ENCODE measurements around the gene MLXIP. TPM values are rescaled to one million over a fixed set of nuclear protein-coding genes. Genes with fewer than 3 reads are reported as not detected.

The MLXIP gene
- total and polyA plus RNA-seq, 2 experiments from 2014 or later, result 6.4 to 7.4 TPM

GRCh38 chr12:122158700-122159285, 80.2 kb downstream of the MLXIP start:
- TF ChIP-seq EZH2 (IDR thresholded peaks at IDR 0.05; ENCODE audit: insufficient read depth, poor library complexity, severe bottlenecking) (no peak), EZH2phosphoT487 (IDR thresholded peaks at IDR 0.05; ENCODE audit: insufficient read depth, low read depth) (no peak)
- Histone ChIP-seq H3K9me2 (ENCODE audit: insufficient read depth) (no peaks in the 10 kb centered on the region), H3K4me3 (no peak overlapping the region), H3K79me2 (ENCODE audit: insufficient read depth) (no peaks in the 10 kb centered on the region), H2AFZ (no peak overlapping the region), H3K27me3 (replicated peaks; ENCODE audit: insufficient read depth) (no peaks in the 10 kb centered on the region), H4K20me1 (ENCODE audit: insufficient read depth) (no peaks in the 10 kb centered on the region), H3K36me3 (ENCODE audit: low read depth) (no peaks in the 10 kb centered on the region), H3K27ac (no peak overlapping the region), H3K4me1 (ENCODE audit: insufficient read depth) (no peaks in the 10 kb centered on the region), H3K9me3 (ENCODE audit: low read depth) (no peaks in the 10 kb centered on the region), H3K4me2 (ENCODE audit: unreplicated experiment) (no peak overlapping the region), H3F3A (ENCODE audit: insufficient read depth) (no peaks in the 10 kb centered on the region), H3K9ac (no peak overlapping the region)
- in situ Hi-C loops (cut with MboI), result no loop called here
- no peak for DNase-seq
- WGBS, 2 experiments (ENCODE audit: low coverage in 1 of 2, low lambda C conversion rate in 2 of 2, missing lambda C conversion rate in 2 of 2), result 84% methylated on average over 7 of the region's 7 CpGs

GRCh38 chr12:122159882-122160281, 81.3 kb downstream of the MLXIP start:
- H3K4me3 ChIP-seq, result no peak overlapping the region
- no peak overlapping the region for H2AFZ ChIP-seq
- no peak for DNase-seq
- no peaks in the 10 kb centered on the region for H4K20me1 ChIP-seq (ENCODE audit: insufficient read depth)
- no peaks in the 10 kb centered on the region for H3K79me2 ChIP-seq (ENCODE audit: insufficient read depth)
- H3K9me3 ChIP-seq (ENCODE audit: low read depth), result no peaks in the 10 kb centered on the region
- H3K27ac ChIP-seq, result no peak overlapping the region
- no peaks in the 10 kb centered on the region for H3F3A ChIP-seq (ENCODE audit: insufficient read depth)
- H3K4me1 ChIP-seq (ENCODE audit: insufficient read depth), result no peaks in the 10 kb centered on the region
- WGBS, 2 experiments (ENCODE audit: low coverage in 1 of 2, low lambda C conversion rate in 2 of 2, missing lambda C conversion rate in 2 of 2), result 66 to 72% methylated on average over 4 of the region's 4 CpGs
- no peak overlapping the region for H3K4me2 ChIP-seq (ENCODE audit: unreplicated experiment)
- no peaks in the 10 kb centered on the region for H3K27me3 ChIP-seq (replicated peaks; ENCODE audit: insufficient read depth)
- in situ Hi-C loops (cut with MboI), result no loop called here
- H3K9me2 ChIP-seq (ENCODE audit: insufficient read depth), result no peaks in the 10 kb centered on the region
- no peak overlapping the region for H3K9ac ChIP-seq
- TF ChIP-seq EZH2phosphoT487 (IDR thresholded peaks at IDR 0.05; ENCODE audit: insufficient read depth, low read depth) (no peak), EZH2 (IDR thresholded peaks at IDR 0.05; ENCODE audit: insufficient read depth, poor library complexity, severe bottlenecking) (no peak)
- no peaks in the 10 kb centered on the region for H3K36me3 ChIP-seq (ENCODE audit: low read depth)

- Histone ChIP-seq H3K4me3 (no peak overlapping the region), H3K36me3 (ENCODE audit: low read depth) (no peaks in the 10 kb centered on the region), H3K27ac (no peak overlapping the region), H4K20me1 (ENCODE audit: insufficient read depth) (no peaks in the 10 kb centered on the region), H3K9me2 (ENCODE audit: insufficient read depth) (no peaks in the 10 kb centered on the region), H3K9ac (no peak overlapping the region), H3K79me2 (ENCODE audit: insufficient read depth) (no peaks in the 10 kb centered on the region), H3K4me1 (ENCODE audit: insufficient read depth) (no peaks in the 10 kb centered on the region), H3K9me3 (ENCODE audit: low read depth) (no peaks in the 10 kb centered on the region), H3K4me2 (ENCODE audit: unreplicated experiment) (no peak overlapping the region), H2AFZ (no peak overlapping the region), H3F3A (ENCODE audit: insufficient read depth) (no peaks in the 10 kb centered on the region), H3K27me3 (replicated peaks; ENCODE audit: insufficient read depth) (no peaks in the 10 kb centered on the region; the same call in 1 of the 2 replicates)
- in situ Hi-C loops (cut with MboI), result no loop called here
- DNase-seq, result no peak
- WGBS, 2 experiments (ENCODE audit: low coverage in 1 of 2, low lambda C conversion rate in 2 of 2, missing lambda C conversion rate in 2 of 2), result 50 to 52% methylated on average over 11 of the region's 11 CpGs
- TF ChIP-seq EZH2 (IDR thresholded peaks at IDR 0.05; ENCODE audit: insufficient read depth, poor library complexity, severe bottlenecking), result no peak
- no peak for TF ChIP-seq EZH2phosphoT487 (IDR thresholded peaks at IDR 0.05; ENCODE audit: insufficient read depth, low read depth)
These were observed 82.2 kb downstream of the MLXIP start for GRCh38 chr12:122160761-122161160.

- 38 to 42% methylated on average over 8 of the region's 8 CpGs for WGBS, 2 experiments (ENCODE audit: low coverage in 1 of 2, low lambda C conversion rate in 2 of 2, missing lambda C conversion rate in 2 of 2)
- no peaks in the 10 kb centered on the region for H3K9me3 ChIP-seq (ENCODE audit: low read depth)
These were observed 83.1 kb downstream of the MLXIP start for GRCh38 chr12:122161682-122162081.

More at GRCh38 chr12:122161682-122162081, 83.1 kb downstream of the MLXIP start:
- no peak for TF ChIP-seq EZH2phosphoT487 (IDR thresholded peaks at IDR 0.05; ENCODE audit: insufficient read depth, low read depth)
- TF ChIP-seq EZH2 (IDR thresholded peaks at IDR 0.05; ENCODE audit: insufficient read depth, poor library complexity, severe bottlenecking), result no peak
- H3K27me3 ChIP-seq (replicated peaks; ENCODE audit: insufficient read depth), result no peaks in the 10 kb centered on the region; the same call in 1 of the 2 replicates
- H3K4me2 ChIP-seq (ENCODE audit: unreplicated experiment), result no peak overlapping the region
- no peak overlapping the region for H3K4me3 ChIP-seq
- no peaks in the 10 kb centered on the region for H3F3A ChIP-seq (ENCODE audit: insufficient read depth)
- no peak overlapping the region for H2AFZ ChIP-seq
- H3K36me3 ChIP-seq (ENCODE audit: low read depth), result no peaks in the 10 kb centered on the region
- no peaks in the 10 kb centered on the region for H4K20me1 ChIP-seq (ENCODE audit: insufficient read depth)
- in situ Hi-C loops (cut with MboI), result no loop called here
- H3K27ac ChIP-seq, result no peak overlapping the region
- H3K4me1 ChIP-seq (ENCODE audit: insufficient read depth), result no peaks in the 10 kb centered on the region
- H3K9ac ChIP-seq, result no peak overlapping the region
- DNase-seq, result no peak
- H3K79me2 ChIP-seq (ENCODE audit: insufficient read depth), result no peaks in the 10 kb centered on the region
- no peaks in the 10 kb centered on the region for H3K9me2 ChIP-seq (ENCODE audit: insufficient read depth)

All from GM23248 (cell line).